Measurements from ENCODE around the gene TERF2IP. TPM values are rescaled to one million over a fixed set of nuclear protein-coding genes. Genes with fewer than 3 reads are reported as not detected.

The TERF2IP gene
- polyA plus RNA-seq, 1 donor from 2014 or later, result 752 TPM

DNA sequence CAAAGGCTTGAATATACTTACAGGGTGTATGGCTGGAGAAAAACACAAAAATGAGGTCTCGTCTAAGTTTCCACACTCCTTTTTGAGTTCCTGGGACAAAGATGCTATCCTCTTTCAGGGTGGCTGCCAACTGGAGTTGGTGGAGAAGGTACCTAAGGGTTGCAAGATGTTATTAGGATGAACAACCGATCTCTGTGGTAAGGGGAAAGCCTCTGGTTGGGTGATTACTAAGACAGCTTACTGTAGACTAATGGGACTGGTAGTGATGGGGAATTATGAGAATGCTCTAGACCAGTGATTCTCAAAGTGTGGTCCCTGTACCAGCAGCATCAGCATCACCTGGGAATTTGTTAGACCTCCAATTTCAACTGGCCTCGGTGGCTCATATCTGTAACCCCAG, 30.5 kb upstream of the TERF2IP start:
- Histone ChIP-seq H4K20me1 (ENCODE audit: insufficient read depth) (no peaks in the 10 kb centered on the region), H3K27me3 (ENCODE audit: insufficient read depth, low read depth, low read length) (no peaks in the 10 kb centered on the region), H3K27ac (ENCODE audit: low read length) (no peak overlapping the region), H3K4me3 (ENCODE audit: low read length) (no peak overlapping the region), H3K4me2 (ENCODE audit: low read length) (no peak overlapping the region), H3K79me2 (replicated peaks; ENCODE audit: insufficient read depth, low read length) (peaks cover 4% of the 10 kb centered on the region), H3K36me3 (ENCODE audit: insufficient read depth, low read length) (peaks cover 3% of the 10 kb centered on the region), H3K9me2 (ENCODE audit: insufficient read depth, low read length) (no peaks in the 10 kb centered on the region), H3K9me3 (ENCODE audit: low read length) (no peaks in the 10 kb centered on the region), H3K9ac (ENCODE audit: low read length) (no peak overlapping the region), H2AFZ (ENCODE audit: low read depth, low read length) (no peak overlapping the region), H3F3A (ENCODE audit: insufficient read depth, low read length, poor library complexity, severe bottlenecking) (no peaks in the 10 kb centered on the region)
- TF ChIP-seq, protein P1, sequence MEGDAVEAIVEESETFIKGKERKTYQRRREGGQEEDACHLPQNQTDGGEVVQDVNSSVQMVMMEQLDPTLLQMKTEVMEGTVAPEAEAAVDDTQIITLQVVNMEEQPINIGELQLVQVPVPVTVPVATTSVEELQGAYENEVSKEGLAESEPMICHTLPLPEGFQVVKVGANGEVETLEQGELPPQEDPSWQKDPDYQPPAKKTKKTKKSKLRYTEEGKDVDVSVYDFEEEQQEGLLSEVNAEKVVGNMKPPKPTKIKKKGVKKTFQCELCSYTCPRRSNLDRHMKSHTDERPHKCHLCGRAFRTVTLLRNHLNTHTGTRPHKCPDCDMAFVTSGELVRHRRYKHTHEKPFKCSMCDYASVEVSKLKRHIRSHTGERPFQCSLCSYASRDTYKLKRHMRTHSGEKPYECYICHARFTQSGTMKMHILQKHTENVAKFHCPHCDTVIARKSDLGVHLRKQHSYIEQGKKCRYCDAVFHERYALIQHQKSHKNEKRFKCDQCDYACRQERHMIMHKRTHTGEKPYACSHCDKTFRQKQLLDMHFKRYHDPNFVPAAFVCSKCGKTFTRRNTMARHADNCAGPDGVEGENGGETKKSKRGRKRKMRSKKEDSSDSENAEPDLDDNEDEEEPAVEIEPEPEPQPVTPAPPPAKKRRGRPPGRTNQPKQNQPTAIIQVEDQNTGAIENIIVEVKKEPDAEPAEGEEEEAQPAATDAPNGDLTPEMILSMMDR (IDR thresholded peaks at IDR 0.05; ENCODE audit: poor library complexity, severe bottlenecking), result no peak
- no peak for TF ChIP-seq SMC3 (conservative IDR thresholded peaks at IDR 0.05; ENCODE audit: poor library complexity)
- no peak for TF ChIP-seq MXI1 (conservative IDR thresholded peaks at IDR 0.05; ENCODE audit: poor library complexity, severe bottlenecking)
- TF ChIP-seq RAD21 (conservative IDR thresholded peaks at IDR 0.05), result no peak
- TF ChIP-seq TAF1 (IDR thresholded peaks at IDR 0.05; ENCODE audit: low read depth), result no peak
- TF ChIP-seq EP300 (conservative IDR thresholded peaks at IDR 0.05; ENCODE audit: poor library complexity, severe bottlenecking), result no peak
- TF ChIP-seq, protein P2, sequence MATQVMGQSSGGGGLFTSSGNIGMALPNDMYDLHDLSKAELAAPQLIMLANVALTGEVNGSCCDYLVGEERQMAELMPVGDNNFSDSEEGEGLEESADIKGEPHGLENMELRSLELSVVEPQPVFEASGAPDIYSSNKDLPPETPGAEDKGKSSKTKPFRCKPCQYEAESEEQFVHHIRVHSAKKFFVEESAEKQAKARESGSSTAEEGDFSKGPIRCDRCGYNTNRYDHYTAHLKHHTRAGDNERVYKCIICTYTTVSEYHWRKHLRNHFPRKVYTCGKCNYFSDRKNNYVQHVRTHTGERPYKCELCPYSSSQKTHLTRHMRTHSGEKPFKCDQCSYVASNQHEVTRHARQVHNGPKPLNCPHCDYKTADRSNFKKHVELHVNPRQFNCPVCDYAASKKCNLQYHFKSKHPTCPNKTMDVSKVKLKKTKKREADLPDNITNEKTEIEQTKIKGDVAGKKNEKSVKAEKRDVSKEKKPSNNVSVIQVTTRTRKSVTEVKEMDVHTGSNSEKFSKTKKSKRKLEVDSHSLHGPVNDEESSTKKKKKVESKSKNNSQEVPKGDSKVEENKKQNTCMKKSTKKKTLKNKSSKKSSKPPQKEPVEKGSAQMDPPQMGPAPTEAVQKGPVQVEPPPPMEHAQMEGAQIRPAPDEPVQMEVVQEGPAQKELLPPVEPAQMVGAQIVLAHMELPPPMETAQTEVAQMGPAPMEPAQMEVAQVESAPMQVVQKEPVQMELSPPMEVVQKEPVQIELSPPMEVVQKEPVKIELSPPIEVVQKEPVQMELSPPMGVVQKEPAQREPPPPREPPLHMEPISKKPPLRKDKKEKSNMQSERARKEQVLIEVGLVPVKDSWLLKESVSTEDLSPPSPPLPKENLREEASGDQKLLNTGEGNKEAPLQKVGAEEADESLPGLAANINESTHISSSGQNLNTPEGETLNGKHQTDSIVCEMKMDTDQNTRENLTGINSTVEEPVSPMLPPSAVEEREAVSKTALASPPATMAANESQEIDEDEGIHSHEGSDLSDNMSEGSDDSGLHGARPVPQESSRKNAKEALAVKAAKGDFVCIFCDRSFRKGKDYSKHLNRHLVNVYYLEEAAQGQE (IDR thresholded peaks at IDR 0.05; ENCODE audit: borderline replicate concordance), result no peak

DNA sequence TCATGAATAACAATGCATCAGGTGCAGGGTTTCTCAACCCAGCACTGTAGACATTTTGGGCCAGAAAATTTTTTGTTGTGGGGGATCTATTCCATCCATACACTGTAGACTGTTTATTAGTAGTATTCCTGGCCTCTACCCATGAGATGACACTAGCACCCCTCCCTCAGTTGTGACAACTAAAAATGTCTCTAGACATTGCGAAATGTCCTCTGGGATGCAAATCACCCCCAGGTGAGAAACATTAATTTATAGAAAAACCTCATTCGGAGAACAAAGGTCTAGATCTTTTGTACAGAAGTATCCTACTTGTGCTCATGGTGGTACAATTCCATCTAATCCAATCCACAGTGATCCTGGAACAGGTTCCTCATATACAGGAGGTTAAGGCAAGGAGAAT, 28.8 kb upstream of the TERF2IP start:
- Histone ChIP-seq H3K4me3 (ENCODE audit: low read length) (no peak overlapping the region), H3F3A (ENCODE audit: insufficient read depth, low read length, poor library complexity, severe bottlenecking) (no peaks in the 10 kb centered on the region), H3K9ac (ENCODE audit: low read length) (no peak overlapping the region), H2AFZ (ENCODE audit: low read depth, low read length) (no peak overlapping the region), H4K20me1 (ENCODE audit: insufficient read depth) (no peaks in the 10 kb centered on the region), H3K79me2 (replicated peaks; ENCODE audit: insufficient read depth, low read length) (peaks cover 4% of the 10 kb centered on the region), H3K9me3 (ENCODE audit: low read length) (no peaks in the 10 kb centered on the region), H3K4me2 (ENCODE audit: low read length) (no peak overlapping the region), H3K27me3 (ENCODE audit: insufficient read depth, low read depth, low read length) (no peaks in the 10 kb centered on the region), H3K36me3 (ENCODE audit: insufficient read depth, low read length) (peaks cover 3% of the 10 kb centered on the region), H3K27ac (ENCODE audit: low read length) (no peak overlapping the region), H3K9me2 (ENCODE audit: insufficient read depth, low read length) (no peaks in the 10 kb centered on the region)
- TF ChIP-seq SMC3 (conservative IDR thresholded peaks at IDR 0.05; ENCODE audit: poor library complexity) (no peak), EZH2 (IDR thresholded peaks at IDR 0.05; ENCODE audit: borderline replicate concordance, insufficient read depth, low read length, poor library complexity, severe bottlenecking) (no peak), RAD21 (conservative IDR thresholded peaks at IDR 0.05) (no peak), POLR2AphosphoS5 (IDR thresholded peaks at IDR 0.05) (no peak), TAF1 (IDR thresholded peaks at IDR 0.05; ENCODE audit: low read depth) (no peak), EP300 (conservative IDR thresholded peaks at IDR 0.05; ENCODE audit: poor library complexity, severe bottlenecking) (no peak), MXI1 (conservative IDR thresholded peaks at IDR 0.05; ENCODE audit: poor library complexity, severe bottlenecking) (no peak)
- TF ChIP-seq, protein P2 (IDR thresholded peaks at IDR 0.05; ENCODE audit: borderline replicate concordance), result no peak
- TF ChIP-seq, protein P1 (IDR thresholded peaks at IDR 0.05; ENCODE audit: poor library complexity, severe bottlenecking), result no peak

All from neural cell (in vitro differentiated cells).